Activated CD4-positive, CD25-positive, alpha-beta regulatory T cell treated with anti-CD3 and anti-CD28 coated beads, Interleukin-2, amount 50 U/mL, for 24 hours (primary cell): ENCODE data around the gene ITIH1.
A peak's percentile ranks its signal among the peaks of the same experiment; 100 is the strongest.

Experiments used
- ATAC-seq, 2 donors: fragments of 150-1000 bp; cut with Tn5 transposase; one replicate each; pipeline ENCODE4 v1.10.0; 2021; ENCODE audit warnings: mild to moderate bottlenecking in 1 of 2, moderate library complexity in 1 of 2

ITIH1 gene

GRCh38 chr3:52817221-52817620 is 39.8 kb downstream of the ITIH1 start:
- no peak for ATAC-seq

GRCh38 chr3:52817860-52818259 is 40.5 kb downstream of the ITIH1 start:
- no peak for ATAC-seq

GRCh38 chr3:52819936-52820335 is 42.5 kb downstream of the ITIH1 start:
- ATAC-seq, result no peak

GRCh38 chr3:52820736-52821135 is 43.3 kb downstream of the ITIH1 start:
- peak; percentile 44 to 53 for ATAC-seq

GRCh38 chr3:52822363-52822762 is 45.0 kb downstream of the ITIH1 start:
- ATAC-seq, result no peak

GRCh38 chr3:52824037-52824436 is 46.6 kb downstream of the ITIH1 start:
- no peak for ATAC-seq

- ATAC-seq, result no peak
These were observed 50.0 kb downstream of the ITIH1 start for GRCh38 chr3:52827441-52827840.

GRCh38 chr3:52827866-52828376 is 50.5 kb downstream of the ITIH1 start:
- no peak for ATAC-seq

- ATAC-seq, result no peak
These were observed 52.1 kb downstream of the ITIH1 start for GRCh38 chr3:52829482-52829881.

- no peak for ATAC-seq
These were observed 52.6 kb downstream of the ITIH1 start for GRCh38 chr3:52829906-52830463.

- ATAC-seq, result no peak
These were observed 53.3 kb downstream of the ITIH1 start, which contains the start of gene ITIH4 for GRCh38 chr3:52830535-52831258. TSS of gene ITIH4 (minus strand) at chr3:52830672. CDS start at chr3:52830642, 30 bp downstream.

- no peak for ATAC-seq
These were observed 54.3 kb downstream of the ITIH1 start for GRCh38 chr3:52831500-52832301.

GRCh38 chr3:52833202-52833601 is 55.8 kb downstream of the ITIH1 start:
- ATAC-seq, result no peak

- no peak for ATAC-seq
These were observed 57.6 kb downstream of the ITIH1 start, which contains the start of gene MUSTN1 for GRCh38 chr3:52834871-52835501. TSS of gene MUSTN1 (minus strand) at chr3:52835019. CDS start at chr3:52834948, 71 bp downstream.

GRCh38 chr3:52835766-52836470 is 58.5 kb downstream of the ITIH1 start:
- no peak for ATAC-seq

- ATAC-seq, result no peak
These were observed 59.1 kb downstream of the ITIH1 start for GRCh38 chr3:52836471-52836845.

- ATAC-seq, result no peak
These were observed 59.6 kb downstream of the ITIH1 start for GRCh38 chr3:52836986-52837385.

GRCh38 chr3:52838561-52839267 is 61.3 kb downstream of the ITIH1 start:
- ATAC-seq, result no peak

GRCh38 chr3:52839268-52839575 is 61.8 kb downstream of the ITIH1 start:
- ATAC-seq, result no peak

- no peak for ATAC-seq
These were observed 62.6 kb downstream of the ITIH1 start for GRCh38 chr3:52839892-52840545.
